ENCODE results near the gene MEGF8.
A peak's percentile ranks its signal among the peaks of the same experiment; 100 is the strongest.

Gene MEGF8

GRCh38 chr19:42368360-42368759 lies 42.9 kb downstream of the MEGF8 start:
- Histone ChIP-seq H3K36me3 (ENCODE audit: control insufficient read depth, insufficient read depth, low read length) (peaks cover 6% of the 10 kb centered on the region), H3K4ac (ENCODE audit: low read depth, low read length) (no peak overlapping the region), H3K79me2 (ENCODE audit: control insufficient read depth, insufficient read depth, low read length) (no peaks in the 10 kb centered on the region), H3K4me1 (ENCODE audit: control insufficient read depth, low read depth, low read length) (no peaks in the 10 kb centered on the region), H3K23ac (ENCODE audit: low read length) (no peak overlapping the region), H3K18ac (ENCODE audit: low read length) (no peak overlapping the region), H3K4me2 (ENCODE audit: low read length) (no peak overlapping the region), H3K27ac (ENCODE audit: low read depth, low read length) (no peak overlapping the region), H2AK5ac (ENCODE audit: low read length) (no peak overlapping the region), H2BK15ac (replicated peaks; ENCODE audit: low read depth) (no peak overlapping the region), H3K79me1 (ENCODE audit: low read length) (no peaks in the 10 kb centered on the region), H3K56ac (ENCODE audit: low read length) (no peak overlapping the region), H3K9ac (ENCODE audit: low read length) (no peak overlapping the region), H2BK5ac (ENCODE audit: low read length) (no peak overlapping the region), H4K5ac (ENCODE audit: low read length) (no peak overlapping the region), H3K27me3 (ENCODE audit: insufficient read depth, low read length, poor library complexity) (no peaks in the 10 kb centered on the region), H4K8ac (ENCODE audit: low read depth, low read length) (no peak overlapping the region), H2BK120ac (ENCODE audit: low read depth, low read length) (no peak overlapping the region), H3K4me3 (ENCODE audit: low read length) (no peak overlapping the region)
- DNase-seq: no peak
- no CpG with 5 or more reads among the region's 11 CpGs for WGBS (ENCODE audit: extremely low coverage, insufficient coverage, low lambda C conversion rate)

DNA sequence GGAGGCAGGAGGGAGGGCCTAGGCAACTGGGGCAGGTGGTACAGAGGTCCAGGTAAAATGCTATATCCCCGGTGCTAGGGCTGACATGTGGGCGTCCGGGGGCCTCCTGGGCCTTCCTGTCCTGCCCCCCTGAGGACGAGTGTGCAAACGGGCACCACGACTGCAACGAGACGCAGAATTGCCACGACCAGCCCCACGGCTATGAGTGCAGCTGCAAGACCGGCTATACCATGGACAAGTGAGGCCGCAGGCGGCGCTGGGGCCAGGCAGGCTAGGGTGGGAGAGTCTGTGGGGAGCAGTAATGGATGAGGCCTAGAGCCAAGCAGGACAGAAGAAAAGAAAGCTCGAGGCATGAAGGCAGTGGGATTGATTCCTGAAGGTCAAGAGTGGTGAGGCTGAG lies 43.3 kb downstream of the MEGF8 start:
- no CpG with 5 or more reads among the region's 15 CpGs for WGBS (ENCODE audit: extremely low coverage, insufficient coverage, low lambda C conversion rate)
- Histone ChIP-seq H3K56ac (ENCODE audit: low read length) (no peak overlapping the region), H3K36me3 (ENCODE audit: control insufficient read depth, insufficient read depth, low read length) (peaks cover 6% of the 10 kb centered on the region)

GRCh38 chr19:42369433-42370067 lies 44.1 kb downstream of the MEGF8 start:
- Histone ChIP-seq H2BK5ac (ENCODE audit: low read length) (no peak overlapping the region), H2BK120ac (ENCODE audit: low read depth, low read length) (no peak overlapping the region), H3K27ac (ENCODE audit: low read depth, low read length) (no peak overlapping the region), H3K79me2 (ENCODE audit: control insufficient read depth, insufficient read depth, low read length) (no peaks in the 10 kb centered on the region), H3K36me3 (ENCODE audit: control insufficient read depth, insufficient read depth, low read length) (no peaks in the 10 kb centered on the region), H3K23ac (ENCODE audit: low read length) (no peak overlapping the region), H3K56ac (ENCODE audit: low read length) (no peak overlapping the region), H3K4ac (ENCODE audit: low read depth, low read length) (no peak overlapping the region), H3K4me1 (ENCODE audit: control insufficient read depth, low read depth, low read length) (no peaks in the 10 kb centered on the region), H4K8ac (ENCODE audit: low read depth, low read length) (no peak overlapping the region), H2AK5ac (ENCODE audit: low read length) (no peak overlapping the region), H3K4me3 (ENCODE audit: low read length) (no peak overlapping the region), H2BK15ac (replicated peaks; ENCODE audit: low read depth) (no peak overlapping the region), H3K4me2 (ENCODE audit: low read length) (no peak overlapping the region), H4K5ac (ENCODE audit: low read length) (no peak overlapping the region), H3K9ac (ENCODE audit: low read length) (no peak overlapping the region), H3K27me3 (ENCODE audit: insufficient read depth, low read length, poor library complexity) (no peaks in the 10 kb centered on the region), H3K18ac (ENCODE audit: low read length) (no peak overlapping the region), H3K79me1 (ENCODE audit: low read length) (no peaks in the 10 kb centered on the region)
- DNase-seq: no peak
- WGBS (ENCODE audit: extremely low coverage, insufficient coverage, low lambda C conversion rate): no CpG with 5 or more reads among the region's 27 CpGs

More for the DNA sequence above, 43.3 kb downstream of the MEGF8 start:
- Histone ChIP-seq H3K79me1 (ENCODE audit: low read length) (no peaks in the 10 kb centered on the region), H2BK5ac (ENCODE audit: low read length) (no peak overlapping the region), H3K23ac (ENCODE audit: low read length) (no peak overlapping the region), H2BK15ac (replicated peaks; ENCODE audit: low read depth) (no peak overlapping the region), H2BK120ac (ENCODE audit: low read depth, low read length) (no peak overlapping the region), H3K27ac (ENCODE audit: low read depth, low read length) (no peak overlapping the region), H3K18ac (ENCODE audit: low read length) (no peak overlapping the region), H3K4me3 (ENCODE audit: low read length) (no peak overlapping the region), H3K9ac (ENCODE audit: low read length) (no peak overlapping the region), H3K27me3 (ENCODE audit: insufficient read depth, low read length, poor library complexity) (no peaks in the 10 kb centered on the region), H3K79me2 (ENCODE audit: control insufficient read depth, insufficient read depth, low read length) (no peaks in the 10 kb centered on the region), H2AK5ac (ENCODE audit: low read length) (no peak overlapping the region), H3K4ac (ENCODE audit: low read depth, low read length) (no peak overlapping the region), H4K8ac (ENCODE audit: low read depth, low read length) (no peak overlapping the region), H3K4me1 (ENCODE audit: control insufficient read depth, low read depth, low read length) (no peaks in the 10 kb centered on the region), H3K4me2 (ENCODE audit: low read length) (no peak overlapping the region), H4K5ac (ENCODE audit: low read length) (no peak overlapping the region)
- DNase-seq: no peak

- H3K4me2 ChIP-seq (ENCODE audit: low read length): no peak overlapping the region
- no peaks in the 10 kb centered on the region for H3K79me1 ChIP-seq (ENCODE audit: low read length)
- no peaks in the 10 kb centered on the region for H3K4me1 ChIP-seq (ENCODE audit: control insufficient read depth, low read depth, low read length)
- no CpG with 5 or more reads among the region's 9 CpGs for WGBS (ENCODE audit: extremely low coverage, insufficient coverage, low lambda C conversion rate)
- H3K23ac ChIP-seq (ENCODE audit: low read length): no peak overlapping the region
- no peaks in the 10 kb centered on the region for H3K27me3 ChIP-seq (ENCODE audit: insufficient read depth, low read length, poor library complexity)
- H2BK120ac ChIP-seq (ENCODE audit: low read depth, low read length): no peak overlapping the region
- H3K56ac ChIP-seq (ENCODE audit: low read length): no peak overlapping the region
- H3K4me3 ChIP-seq (ENCODE audit: low read length): no peak overlapping the region
- H3K4ac ChIP-seq (ENCODE audit: low read depth, low read length): no peak overlapping the region
- no peak overlapping the region for H4K5ac ChIP-seq (ENCODE audit: low read length)
- H2BK15ac ChIP-seq (replicated peaks; ENCODE audit: low read depth): no peak overlapping the region
- DNase-seq: no peak
- H3K18ac ChIP-seq (ENCODE audit: low read length): no peak overlapping the region
- no peak overlapping the region for H3K27ac ChIP-seq (ENCODE audit: low read depth, low read length)
- H3K36me3 ChIP-seq (ENCODE audit: control insufficient read depth, insufficient read depth, low read length): no peaks in the 10 kb centered on the region
- no peak overlapping the region for H2AK5ac ChIP-seq (ENCODE audit: low read length)
- no peak overlapping the region for H3K9ac ChIP-seq (ENCODE audit: low read length)
- no peaks in the 10 kb centered on the region for H3K79me2 ChIP-seq (ENCODE audit: control insufficient read depth, insufficient read depth, low read length)
- H2BK5ac ChIP-seq (ENCODE audit: low read length): no peak overlapping the region
- no peak overlapping the region for H4K8ac ChIP-seq (ENCODE audit: low read depth, low read length)
Observed at GRCh38 chr19:42370068-42370520, 44.7 kb downstream of the MEGF8 start.

- Histone ChIP-seq H3K4me3 (ENCODE audit: low read length) (no peak overlapping the region), H3K23ac (ENCODE audit: low read length) (no peak overlapping the region), H4K8ac (ENCODE audit: low read depth, low read length) (no peak overlapping the region), H3K4me2 (ENCODE audit: low read length) (no peak overlapping the region), H3K36me3 (ENCODE audit: control insufficient read depth, insufficient read depth, low read length) (no peaks in the 10 kb centered on the region), H2BK120ac (ENCODE audit: low read depth, low read length) (no peak overlapping the region), H3K27me3 (ENCODE audit: insufficient read depth, low read length, poor library complexity) (no peaks in the 10 kb centered on the region), H3K79me1 (ENCODE audit: low read length) (no peaks in the 10 kb centered on the region), H3K56ac (ENCODE audit: low read length) (no peak overlapping the region), H4K5ac (ENCODE audit: low read length) (no peak overlapping the region), H3K4me1 (ENCODE audit: control insufficient read depth, low read depth, low read length) (no peaks in the 10 kb centered on the region), H3K18ac (ENCODE audit: low read length) (no peak overlapping the region), H2BK5ac (ENCODE audit: low read length) (no peak overlapping the region), H2BK15ac (replicated peaks; ENCODE audit: low read depth) (no peak overlapping the region), H3K9ac (ENCODE audit: low read length) (no peak overlapping the region), H3K27ac (ENCODE audit: low read depth, low read length) (no peak overlapping the region), H2AK5ac (ENCODE audit: low read length) (no peak overlapping the region), H3K79me2 (ENCODE audit: control insufficient read depth, insufficient read depth, low read length) (no peaks in the 10 kb centered on the region), H3K4ac (ENCODE audit: low read depth, low read length) (no peak overlapping the region)
- WGBS (ENCODE audit: extremely low coverage, insufficient coverage, low lambda C conversion rate): no CpG with 5 or more reads among the region's 12 CpGs
- DNase-seq: peak; percentile 32
Observed at GRCh38 chr19:42370626-42371175, 45.3 kb downstream of the MEGF8 start.

Data from mesendoderm (in vitro differentiated cells).